GM12878 (cell line): ENCODE results near the gene C1QTNF12. TPM values are rescaled to one million over a fixed set of nuclear protein-coding genes. Genes with fewer than 3 reads are reported as not detected.

ENCODE experiments used
- ATAC-seq: fragments of 200-7000 bp; cut with Tn5 transposase; 3 replicates; pipeline ENCODE4 v1.9.1; 2020; ENCODE audit warnings: mild to moderate bottlenecking, moderate library complexity
- BruUV-seq: library from RNA; stranded (reverse); fragments of 400-500 nt; replicated peaks from 2 replicates; lab custom pipeline; 2021; lab: Mats Ljungman, UMichigan
- CTCF ChIA-PET: fragments of 300-600 bp; sonication (Branson Sonifier 250); formaldehyde crosslinking; extraction: SDS; loops from one replicate; lab custom pipeline; 2021; ENCODE audit warnings: inconsistent platforms; lab: Yijun Ruan, JAX
- POLR2A ChIA-PET: fragments of 350-600 bp; formaldehyde crosslinking; extraction: SDS; loops from one replicate; lab custom pipeline; 2021; ENCODE audit warnings: inconsistent platforms; lab: Charles Lee
- RAD21 ChIA-PET: fragments of 300-600 bp; sonication (Branson Sonifier 250); formaldehyde crosslinking; loops from one replicate; lab custom pipeline; 2023; ENCODE audit warnings: antibody characterized with exemption; ENCODE audit not compliant: unreplicated experiment; lab: Charles Lee
- SMC1A ChIA-PET: fragments of 300-600 bp; sonication (Branson Sonifier 250); formaldehyde crosslinking; loops from one replicate; lab custom pipeline; 2023; ENCODE audit not compliant: unreplicated experiment, uncharacterized antibody; lab: Charles Lee
- DNase-seq: peaks from one replicate; pipeline ENCODE4 v3.0.0-alpha.2; 2011; ENCODE audit warnings: low read depth, low spot score
- FAIRE-seq: peaks from 3 replicates; lab custom pipeline; 2011; peaks lifted over from hg19 to GRCh38; lab: Jason Lieb, UNC
- H2AFZ ChIP-seq: 2 replicates; pipeline ENCODE4 v1.6.0; 2011; ENCODE audit warnings: low read depth, low read length, control low read depth; ENCODE audit not compliant: control insufficient read depth
- H3K27ac ChIP-seq: 2 replicates; pipeline ENCODE4 v1.5.1; 2011; ENCODE audit warnings: control low read depth; ENCODE audit not compliant: control insufficient read depth, insufficient read depth
- H3K27me3 ChIP-seq, 2 experiments: replicated peaks in 1 of 2; 2 replicates each; pipeline versions ENCODE4 v1.6.0 to v1.6.1; 2011; ENCODE audit warnings: low read length in 1 of 2; ENCODE audit not compliant: control insufficient read depth in 2 of 2, insufficient read depth in 2 of 2
- H3K36me3 ChIP-seq, 2 experiments: 2 replicates each; pipeline ENCODE4 v1.5.1; 2011; ENCODE audit warnings: low read length in 1 of 2; ENCODE audit not compliant: control insufficient read depth in 2 of 2, insufficient read depth in 2 of 2
- H3K4me1 ChIP-seq: 2 replicates; pipeline ENCODE4 v1.6.1; 2011; ENCODE audit warnings: mild to moderate bottlenecking, low read length, moderate library complexity, mixed read lengths; ENCODE audit not compliant: control insufficient read depth, insufficient read depth
- H3K4me2 ChIP-seq: 2 replicates; pipeline ENCODE4 v1.6.0; 2011; ENCODE audit warnings: control low read depth; ENCODE audit not compliant: control insufficient read depth, insufficient read depth
- H3K4me3 ChIP-seq: fragments of 200-600 bp; sonication (generic); 2 replicates; pipeline ENCODE4 v1.5.1; 2016
- H3K79me2 ChIP-seq: 2 replicates; pipeline ENCODE4 v1.6.0; 2011; ENCODE audit warnings: low read length; ENCODE audit not compliant: control insufficient read depth, insufficient read depth
- H3K9ac ChIP-seq: 2 replicates; pipeline ENCODE4 v1.8.0; 2011; ENCODE audit warnings: low read length, control low read depth, mixed read lengths; ENCODE audit not compliant: control insufficient read depth, insufficient read depth
- H3K9me3 ChIP-seq: replicated peaks from 3 replicates; pipeline ENCODE4 v1.5.1; 2011; ENCODE audit warnings: mild to moderate bottlenecking, low read length; ENCODE audit not compliant: control insufficient read depth, insufficient read depth
- H4K20me1 ChIP-seq: 2 replicates; pipeline ENCODE4 v1.6.0; 2011; ENCODE audit not compliant: control insufficient read depth, insufficient read depth
- ATF7 ChIP-seq: fragments of 450-650 bp; IDR thresholded peaks from 2 replicates; pipeline ENCODE4 v1.6.1; 2016; ENCODE audit warnings: low read depth, mild to moderate bottlenecking
- BACH1 ChIP-seq: fragments of 450-650 bp; IDR thresholded peaks from 2 replicates; pipeline ENCODE4 v1.6.1; 2017; ENCODE audit warnings: mild to moderate bottlenecking, borderline replicate concordance
- BHLHE40 ChIP-seq, 2 experiments: fragments of 450-650 bp in 1 of 2; IDR thresholded peaks; 2 replicates each; pipeline ENCODE4 v1.6.1; 2011 to 2017; ENCODE audit warnings: low read depth in 2 of 2, borderline replicate concordance in 1 of 2, improper control_type of control experiment in 1 of 2, low read length in 1 of 2, mild to moderate bottlenecking in 1 of 2
- CBX3 ChIP-seq: fragments of 200-600 bp; sonication (generic); IDR thresholded peaks from 2 replicates; pipeline ENCODE4 v1.6.1; 2016; ENCODE audit warnings: low read depth, borderline replicate concordance
- CBX5 ChIP-seq: sonication (generic); IDR thresholded peaks from 2 replicates; pipeline ENCODE4 v1.6.1; 2016; ENCODE audit warnings: low read depth, moderate library complexity, mild to moderate bottlenecking, inconsistent platforms
- DPF2 ChIP-seq: fragments of 450-650 bp; IDR thresholded peaks from 2 replicates; pipeline ENCODE4 v1.6.1; 2017; ENCODE audit warnings: mild to moderate bottlenecking
- IKZF2 ChIP-seq, 2 experiments: fragments of 450-650 bp; IDR thresholded peaks; 2 replicates each; pipeline ENCODE4 v1.6.1; 2017; ENCODE audit warnings: mild to moderate bottlenecking in 2 of 2, moderate library complexity in 2 of 2
- NR2C2 ChIP-seq: IDR thresholded peaks from 2 replicates; pipeline ENCODE4 v1.6.1; 2011; ENCODE audit warnings: borderline replicate concordance, low read depth; ENCODE audit not compliant: control insufficient read depth, insufficient read length
- PAX5 ChIP-seq: IDR thresholded peaks from 2 replicates; pipeline ENCODE4 v1.6.1; 2011; ENCODE audit warnings: low read depth, low read length, borderline replicate concordance
- RUNX3 ChIP-seq: IDR thresholded peaks from 2 replicates; pipeline ENCODE4 v1.6.1; 2012; ENCODE audit warnings: low read length, inconsistent platforms
- SP1 ChIP-seq: IDR thresholded peaks from one replicate; pipeline ENCODE4 v1.6.1; 2011; ENCODE audit warnings: low read depth, low read length
- TAF1 ChIP-seq: IDR thresholded peaks from 2 replicates; pipeline ENCODE4 v1.6.1; 2011; ENCODE audit warnings: mild to moderate bottlenecking, low read depth, low read length, borderline replicate concordance
- TCF12 ChIP-seq: IDR thresholded peaks from 2 replicates; pipeline ENCODE4 v1.6.1; 2011; ENCODE audit warnings: low read depth, mild to moderate bottlenecking, low read length
- TCF3 ChIP-seq: IDR thresholded peaks from 2 replicates; pipeline ENCODE4 v1.6.1; 2012; ENCODE audit warnings: low read depth, mild to moderate bottlenecking, low read length, borderline replicate concordance; ENCODE audit not compliant: insufficient read depth
- WGBS: methylation state at CpG from one replicate; pipeline ENCODE4 v1.1.6; 2016; ENCODE audit warnings: low lambda C conversion rate; ENCODE audit not compliant: insufficient replicate concordance, insufficient coverage; ENCODE audit errors: missing lambda C conversion rate; 5-methylcytosine and 5-hydroxymethylcytosine counted together
- in situ Hi-C: fragments of 300-500 bp; cut with MboI; formaldehyde crosslinking; loops from 9 replicates; pipeline ENCODE4 v1.14.3; 2018; ENCODE audit warnings: mixed read lengths
- intact Hi-C: fragments of 100-400 bp; cut with micrococcal nuclease; formaldehyde crosslinking; loops from one replicate; pipeline ENCODE4 v1.14.2; 2022; ENCODE audit not compliant: unreplicated experiment
- polyA plus RNA-seq, 11 experiments: library from polyadenylated mRNA; depleted of rRNA in 4 of 11; unstranded in 6 of 11; stranded (reverse) in 5 of 11; fragments of >200 nt; fragmentation: Nextera tagmentation in 4 of 11; fragmentation: Illumina TruSeq in 1 of 11; extraction: Ambion mirVana in 4 of 11; extraction: Trizol in 1 of 11; gene quantifications; 1 replicate in 1 of 11; 2 replicates in 10 of 11; pipeline versions ENCODE4 v1.2.1 to v1.2.3, GENCODE V29; 2011 to 2016; ENCODE audit warnings: inconsistent platforms in 2 of 11, missing spikeins in 2 of 11, low read depth in 1 of 11
- total RNA-seq, 4 experiments: library from RNA; depleted of rRNA in 3 of 4; stranded (reverse); fragments of >200 nt in 3 of 4; fragmentation: Illumina TruSeq in 1 of 4; extraction: Trizol in 1 of 4; gene quantifications; 2 replicates each; pipeline versions ENCODE4 v1.2.1 to v1.2.3, GENCODE V29; 2013 to 2021
- TF ChIP-seq, protein P1 (sequence below): fragments of 450-650 bp; IDR thresholded peaks from 2 replicates; pipeline ENCODE4 v1.6.1; 2017; ENCODE audit warnings: mild to moderate bottlenecking
- TF ChIP-seq, protein P2 (sequence below): IDR thresholded peaks from 2 replicates; pipeline ENCODE4 v1.6.1; 2012; ENCODE audit warnings: low read depth, low read length, improper control_type of control experiment
- TF ChIP-seq, protein P3 (sequence below): fragments of 450-650 bp; IDR thresholded peaks from 2 replicates; pipeline ENCODE4 v1.6.1; 2017; ENCODE audit warnings: low read depth, mild to moderate bottlenecking, moderate library complexity
- TF ChIP-seq, protein P4 (sequence below): fragments of 450-650 bp; IDR thresholded peaks from 2 replicates; pipeline ENCODE4 v1.6.1; 2017; ENCODE audit warnings: borderline replicate concordance

C1QTNF12 gene
- total and polyA plus RNA-seq, 10 of the 15 experiments (the other 5 are each of a cell fraction or from before 2014, with no cell fraction given): 0.17 to 1.0 (median 0.31) TPM; not detected in 5

DNA sequence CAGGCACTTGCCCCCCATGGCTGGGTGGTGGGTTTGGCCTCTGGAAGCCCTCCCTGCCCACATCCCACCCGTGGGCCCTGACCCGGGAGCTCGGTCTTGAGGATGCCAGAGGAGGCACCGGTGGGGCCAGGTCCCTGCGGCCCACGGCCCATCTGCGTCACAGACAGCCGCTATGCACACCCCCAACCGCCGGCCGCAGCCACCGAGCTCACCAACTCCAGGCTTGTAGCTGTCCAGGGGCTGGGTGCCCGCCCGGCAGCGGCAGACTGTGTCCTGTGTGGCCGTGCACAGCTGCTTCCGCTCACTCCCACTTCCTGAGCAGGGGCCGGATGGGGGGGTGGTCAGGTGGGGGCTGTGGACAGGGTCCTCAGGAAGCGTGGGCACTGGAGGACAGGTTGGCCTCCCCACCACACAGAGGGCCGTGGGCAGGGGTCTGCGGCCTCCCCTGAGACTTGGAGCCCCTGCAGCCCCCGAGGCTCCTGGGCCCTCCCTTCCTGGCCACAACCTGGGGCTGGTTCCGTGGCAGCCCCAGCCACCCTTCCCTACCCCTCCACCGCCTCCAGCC lies 33.7 kb downstream of the C1QTNF12 start:
- peak overlapping the region; percentile 7; the same call in 1 of the 2 replicates for H2AFZ ChIP-seq
- peak overlapping the region; percentile 35; the same call in 1 of the 2 replicates for H3K9ac ChIP-seq
- in situ Hi-C loops: no loop called here
- peak overlapping the region; percentile 25; the same call in 1 of the 2 replicates for H3K27ac ChIP-seq
- FAIRE-seq: no peak
- no peak for DNase-seq
- no peaks in the 10 kb centered on the region; the same call in 2 of the 3 replicates for H3K9me3 ChIP-seq
- WGBS: 4% methylated on average over 23 of the region's 24 CpGs
- BruUV-seq: no TSS peak
- peaks cover 0 to 10% of the 10 kb centered on the region in 2 experiments; a peak in 3 of 4 replicates for H3K36me3 ChIP-seq
- no peaks in the 10 kb centered on the region for H3K79me2 ChIP-seq
- ChIA-PET POLR2A (interaction anchor here (0.8 to 2.2 kb wide), 2 partner anchors 18 to 41 kb away, joined by 3 to 7 read pairs; no protein-coding TSS in a partner anchor), CTCF (interaction anchor here (0.6 to 2.2 kb wide), 2 partner anchors 18 to 24 kb away, joined by 3 to 8 read pairs; no protein-coding TSS in a partner anchor), RAD21 (interaction anchor here (0.6 to 2.1 kb wide), 6 partner anchors 18 to 206 kb away, joined by 3 to 10 read pairs (median 4); no protein-coding TSS in a partner anchor), SMC1A (interaction anchor here (0.6 to 1.4 kb wide), 2 partner anchors 25 to 90 kb away, joined by 3 read pairs; no protein-coding TSS in a partner anchor)
- peak overlapping the region; percentile 62 for H3K4me2 ChIP-seq
- H4K20me1 ChIP-seq: no peaks in the 10 kb centered on the region
- intact Hi-C loops: no loop called here
- peak; percentile 70 for ATAC-seq
- H3K4me1 ChIP-seq: peaks cover 38% of the 10 kb centered on the region
- H3K4me3 ChIP-seq: peak overlapping the region; percentile 27; the same call in 1 of the 2 replicates
- H3K27me3 ChIP-seq: no peaks in the 10 kb centered on the region
- TF ChIP-seq, protein P1, sequence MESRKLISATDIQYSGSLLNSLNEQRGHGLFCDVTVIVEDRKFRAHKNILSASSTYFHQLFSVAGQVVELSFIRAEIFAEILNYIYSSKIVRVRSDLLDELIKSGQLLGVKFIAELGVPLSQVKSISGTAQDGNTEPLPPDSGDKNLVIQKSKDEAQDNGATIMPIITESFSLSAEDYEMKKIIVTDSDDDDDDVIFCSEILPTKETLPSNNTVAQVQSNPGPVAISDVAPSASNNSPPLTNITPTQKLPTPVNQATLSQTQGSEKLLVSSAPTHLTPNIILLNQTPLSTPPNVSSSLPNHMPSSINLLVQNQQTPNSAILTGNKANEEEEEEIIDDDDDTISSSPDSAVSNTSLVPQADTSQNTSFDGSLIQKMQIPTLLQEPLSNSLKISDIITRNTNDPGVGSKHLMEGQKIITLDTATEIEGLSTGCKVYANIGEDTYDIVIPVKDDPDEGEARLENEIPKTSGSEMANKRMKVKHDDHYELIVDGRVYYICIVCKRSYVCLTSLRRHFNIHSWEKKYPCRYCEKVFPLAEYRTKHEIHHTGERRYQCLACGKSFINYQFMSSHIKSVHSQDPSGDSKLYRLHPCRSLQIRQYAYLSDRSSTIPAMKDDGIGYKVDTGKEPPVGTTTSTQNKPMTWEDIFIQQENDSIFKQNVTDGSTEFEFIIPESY: no peak
- peak; percentile 82; the same call in 1 of the 2 replicates for TF ChIP-seq DPF2
- 0 out of 2 replicates have a peak, but pooled peaks have one; percentile 50 for TF ChIP-seq BACH1
- peak; percentile 20 for TF ChIP-seq SP1
- TF ChIP-seq, protein P2, sequence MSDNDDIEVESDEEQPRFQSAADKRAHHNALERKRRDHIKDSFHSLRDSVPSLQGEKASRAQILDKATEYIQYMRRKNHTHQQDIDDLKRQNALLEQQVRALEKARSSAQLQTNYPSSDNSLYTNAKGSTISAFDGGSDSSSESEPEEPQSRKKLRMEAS: no peak
- peak; percentile 16; the same call in 1 of the 2 replicates for TF ChIP-seq RUNX3
- TF ChIP-seq, protein P3, sequence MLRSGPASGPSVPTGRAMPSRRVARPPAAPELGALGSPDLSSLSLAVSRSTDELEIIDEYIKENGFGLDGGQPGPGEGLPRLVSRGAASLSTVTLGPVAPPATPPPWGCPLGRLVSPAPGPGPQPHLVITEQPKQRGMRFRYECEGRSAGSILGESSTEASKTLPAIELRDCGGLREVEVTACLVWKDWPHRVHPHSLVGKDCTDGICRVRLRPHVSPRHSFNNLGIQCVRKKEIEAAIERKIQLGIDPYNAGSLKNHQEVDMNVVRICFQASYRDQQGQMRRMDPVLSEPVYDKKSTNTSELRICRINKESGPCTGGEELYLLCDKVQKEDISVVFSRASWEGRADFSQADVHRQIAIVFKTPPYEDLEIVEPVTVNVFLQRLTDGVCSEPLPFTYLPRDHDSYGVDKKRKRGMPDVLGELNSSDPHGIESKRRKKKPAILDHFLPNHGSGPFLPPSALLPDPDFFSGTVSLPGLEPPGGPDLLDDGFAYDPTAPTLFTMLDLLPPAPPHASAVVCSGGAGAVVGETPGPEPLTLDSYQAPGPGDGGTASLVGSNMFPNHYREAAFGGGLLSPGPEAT: 0 out of 2 replicates have a peak, but pooled peaks have one; percentile 31
- TF ChIP-seq, protein P4, sequence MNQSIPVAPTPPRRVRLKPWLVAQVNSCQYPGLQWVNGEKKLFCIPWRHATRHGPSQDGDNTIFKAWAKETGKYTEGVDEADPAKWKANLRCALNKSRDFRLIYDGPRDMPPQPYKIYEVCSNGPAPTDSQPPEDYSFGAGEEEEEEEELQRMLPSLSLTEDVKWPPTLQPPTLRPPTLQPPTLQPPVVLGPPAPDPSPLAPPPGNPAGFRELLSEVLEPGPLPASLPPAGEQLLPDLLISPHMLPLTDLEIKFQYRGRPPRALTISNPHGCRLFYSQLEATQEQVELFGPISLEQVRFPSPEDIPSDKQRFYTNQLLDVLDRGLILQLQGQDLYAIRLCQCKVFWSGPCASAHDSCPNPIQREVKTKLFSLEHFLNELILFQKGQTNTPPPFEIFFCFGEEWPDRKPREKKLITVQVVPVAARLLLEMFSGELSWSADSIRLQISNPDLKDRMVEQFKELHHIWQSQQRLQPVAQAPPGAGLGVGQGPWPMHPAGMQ: 0 out of 2 replicates have a peak, but pooled peaks have one; percentile 9
- TF ChIP-seq CBX3: no peak
- no peak for TF ChIP-seq NR2C2
- peak; percentile 52 to 73; a peak in 3 of 4 replicates for TF ChIP-seq BHLHE40 (IDR thresholded peaks at IDR 0.05; ENCODE audit: borderline replicate concordance in 1 of 2, low read depth in 2 of 2, low read length in 1 of 2)
- 0 out of 2 replicates have a peak, but pooled peaks have one; percentile 19 for TF ChIP-seq PAX5
- no peak for TF ChIP-seq CBX5
- peak; percentile 33 to 50; a peak in 2 of 4 replicates for TF ChIP-seq IKZF2 (IDR thresholded peaks at IDR 0.05)
- no peak for TF ChIP-seq TAF1
- TF ChIP-seq TCF12: peak; percentile 80; the same call in 1 of the 2 replicates
- 0 out of 2 replicates have a peak, but pooled peaks have one; percentile 56 for TF ChIP-seq TCF3
- 0 out of 2 replicates have a peak, but pooled peaks have one; percentile 16 for TF ChIP-seq ATF7
